Measurements from ENCODE around the gene JDP2.

JDP2 gene

GRCh38 chr14:75389679-75390078, 38.1 kb upstream of the JDP2 start:
- peak; percentile 19 for DNase-seq (ENCODE audit: low read depth)
- TF ChIP-seq CTCF (conservative IDR thresholded peaks at IDR 0.05; ENCODE audit: control insufficient read depth, insufficient read depth, low read depth, low read length): no peak
- no peak overlapping the region for H3K4me3 ChIP-seq (ENCODE audit: control insufficient read depth, low read depth, low read length)

GRCh38 chr14:75390183-75390582, 37.6 kb upstream of the JDP2 start:
- no peak overlapping the region for H3K4me3 ChIP-seq (ENCODE audit: control insufficient read depth, low read depth, low read length)
- DNase-seq (ENCODE audit: low read depth): no peak
- TF ChIP-seq CTCF (conservative IDR thresholded peaks at IDR 0.05; ENCODE audit: control insufficient read depth, insufficient read depth, low read depth, low read length): no peak

DNA sequence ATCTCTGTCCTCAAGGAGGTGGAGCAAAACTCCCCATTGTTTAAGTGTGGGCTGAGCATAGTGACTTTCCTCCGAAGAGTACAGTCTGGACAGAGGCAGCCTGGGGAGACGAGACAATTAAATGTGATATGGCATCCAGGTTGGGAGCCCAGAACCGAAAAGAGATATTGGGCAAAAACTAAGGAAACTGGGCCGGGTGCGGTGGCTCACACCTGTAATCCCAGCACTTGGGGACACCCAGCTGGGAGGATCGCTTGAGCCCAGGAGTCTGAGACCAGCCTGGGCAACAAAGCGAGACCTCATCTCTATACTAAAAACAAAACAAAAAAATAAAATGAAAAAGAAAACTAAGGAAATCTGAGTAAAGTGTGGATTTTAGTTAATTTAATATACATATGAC, 35.9 kb upstream of the JDP2 start:
- no peak for DNase-seq (ENCODE audit: low read depth)
- no peak for TF ChIP-seq CTCF (conservative IDR thresholded peaks at IDR 0.05; ENCODE audit: control insufficient read depth, insufficient read depth, low read depth, low read length)
- H3K4me3 ChIP-seq (ENCODE audit: control insufficient read depth, low read depth, low read length): no peak overlapping the region

- DNase-seq (ENCODE audit: low read depth): no peak
- TF ChIP-seq CTCF (conservative IDR thresholded peaks at IDR 0.05; ENCODE audit: control insufficient read depth, insufficient read depth, low read depth, low read length): no peak
- H3K4me3 ChIP-seq (ENCODE audit: control insufficient read depth, low read depth, low read length): no peak overlapping the region
Measured at GRCh38 chr14:75392686-75393641, 34.9 kb upstream of the JDP2 start.

- H3K4me3 ChIP-seq (ENCODE audit: control insufficient read depth, low read depth, low read length): no peak overlapping the region
- TF ChIP-seq CTCF (conservative IDR thresholded peaks at IDR 0.05; ENCODE audit: control insufficient read depth, insufficient read depth, low read depth, low read length): no peak
- DNase-seq (ENCODE audit: low read depth): no peak
Measured at GRCh38 chr14:75393794-75394193, 34.0 kb upstream of the JDP2 start.

GRCh38 chr14:75395862-75396261, 32.0 kb upstream of the JDP2 start:
- DNase-seq (ENCODE audit: low read depth): no peak
- H3K4me3 ChIP-seq (ENCODE audit: control insufficient read depth, low read depth, low read length): no peak overlapping the region
- no peak for TF ChIP-seq CTCF (conservative IDR thresholded peaks at IDR 0.05; ENCODE audit: control insufficient read depth, insufficient read depth, low read depth, low read length)

Data from fibroblast of mammary gland (primary cell).